ENCODE measurements around the gene CBARP.

DNA sequence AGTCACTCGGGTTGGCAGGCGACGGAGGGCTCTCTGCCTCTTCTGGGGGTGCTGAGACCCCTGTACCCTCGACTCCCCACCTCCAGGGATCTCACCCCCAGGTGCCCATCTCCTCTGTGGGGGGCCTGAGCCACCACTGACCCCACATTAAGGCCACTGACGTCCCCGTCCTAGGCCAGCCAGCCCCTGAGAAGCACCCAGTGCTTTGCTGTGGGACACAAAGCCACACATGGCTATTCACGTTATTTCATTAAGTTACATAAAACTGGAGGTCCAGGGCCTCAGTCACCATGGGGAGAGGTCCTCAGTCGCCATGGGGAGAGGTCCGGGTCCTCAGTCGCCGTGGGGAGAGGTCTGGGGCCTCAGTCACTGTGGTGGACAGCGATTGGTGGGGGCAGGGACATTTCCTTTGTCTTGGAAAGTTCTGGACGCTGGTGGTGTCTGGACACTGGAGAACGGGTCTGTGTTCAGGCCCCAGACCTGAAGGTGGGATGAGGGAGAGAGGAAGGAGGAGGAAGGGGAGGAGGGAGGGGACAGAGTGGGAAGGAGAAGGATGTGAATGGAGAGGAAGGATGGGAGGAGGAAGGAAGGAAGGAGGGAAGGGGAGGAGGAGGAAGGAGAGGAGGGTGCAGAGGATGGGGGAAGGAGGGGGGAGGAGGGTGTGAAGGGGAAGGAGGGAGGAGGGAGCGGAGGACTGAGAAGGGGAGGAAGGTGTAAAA is 43.9 kb upstream of the CBARP start:
- TF ChIP-seq POLR2A (IDR thresholded peaks at IDR 0.05) (no peak), POLR2AphosphoS5 (IDR thresholded peaks at IDR 0.05; ENCODE audit: insufficient read depth in 1 of 2, low read depth in 1 of 2) (no peak)
- TF ChIP-seq, protein P1, sequence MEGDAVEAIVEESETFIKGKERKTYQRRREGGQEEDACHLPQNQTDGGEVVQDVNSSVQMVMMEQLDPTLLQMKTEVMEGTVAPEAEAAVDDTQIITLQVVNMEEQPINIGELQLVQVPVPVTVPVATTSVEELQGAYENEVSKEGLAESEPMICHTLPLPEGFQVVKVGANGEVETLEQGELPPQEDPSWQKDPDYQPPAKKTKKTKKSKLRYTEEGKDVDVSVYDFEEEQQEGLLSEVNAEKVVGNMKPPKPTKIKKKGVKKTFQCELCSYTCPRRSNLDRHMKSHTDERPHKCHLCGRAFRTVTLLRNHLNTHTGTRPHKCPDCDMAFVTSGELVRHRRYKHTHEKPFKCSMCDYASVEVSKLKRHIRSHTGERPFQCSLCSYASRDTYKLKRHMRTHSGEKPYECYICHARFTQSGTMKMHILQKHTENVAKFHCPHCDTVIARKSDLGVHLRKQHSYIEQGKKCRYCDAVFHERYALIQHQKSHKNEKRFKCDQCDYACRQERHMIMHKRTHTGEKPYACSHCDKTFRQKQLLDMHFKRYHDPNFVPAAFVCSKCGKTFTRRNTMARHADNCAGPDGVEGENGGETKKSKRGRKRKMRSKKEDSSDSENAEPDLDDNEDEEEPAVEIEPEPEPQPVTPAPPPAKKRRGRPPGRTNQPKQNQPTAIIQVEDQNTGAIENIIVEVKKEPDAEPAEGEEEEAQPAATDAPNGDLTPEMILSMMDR (IDR thresholded peaks at IDR 0.05) = no peak
